ENCODE results near the gene AGO3.

DNA sequence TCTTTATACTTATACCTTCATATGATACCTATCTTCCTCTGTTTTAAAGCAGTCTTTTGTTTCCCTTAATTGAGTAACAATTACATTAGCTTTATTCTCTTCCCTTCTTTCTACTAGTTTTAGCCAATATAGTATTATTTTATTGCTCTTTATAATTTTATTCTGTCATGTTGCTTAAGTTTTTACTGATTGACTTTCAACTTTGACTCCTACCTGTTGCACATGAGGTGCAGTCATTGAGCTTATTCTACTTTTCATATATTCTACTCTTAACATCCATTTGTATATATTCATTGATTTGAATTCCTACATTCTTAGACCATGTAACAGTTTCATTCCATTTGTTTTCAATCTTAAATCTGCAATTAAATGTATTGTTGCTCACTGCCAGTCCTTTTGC is 49.2 kb downstream of the AGO3 start:
- TF ChIP-seq POLR2A (IDR thresholded peaks at IDR 0.05) = no peak
- TF ChIP-seq, protein P1, sequence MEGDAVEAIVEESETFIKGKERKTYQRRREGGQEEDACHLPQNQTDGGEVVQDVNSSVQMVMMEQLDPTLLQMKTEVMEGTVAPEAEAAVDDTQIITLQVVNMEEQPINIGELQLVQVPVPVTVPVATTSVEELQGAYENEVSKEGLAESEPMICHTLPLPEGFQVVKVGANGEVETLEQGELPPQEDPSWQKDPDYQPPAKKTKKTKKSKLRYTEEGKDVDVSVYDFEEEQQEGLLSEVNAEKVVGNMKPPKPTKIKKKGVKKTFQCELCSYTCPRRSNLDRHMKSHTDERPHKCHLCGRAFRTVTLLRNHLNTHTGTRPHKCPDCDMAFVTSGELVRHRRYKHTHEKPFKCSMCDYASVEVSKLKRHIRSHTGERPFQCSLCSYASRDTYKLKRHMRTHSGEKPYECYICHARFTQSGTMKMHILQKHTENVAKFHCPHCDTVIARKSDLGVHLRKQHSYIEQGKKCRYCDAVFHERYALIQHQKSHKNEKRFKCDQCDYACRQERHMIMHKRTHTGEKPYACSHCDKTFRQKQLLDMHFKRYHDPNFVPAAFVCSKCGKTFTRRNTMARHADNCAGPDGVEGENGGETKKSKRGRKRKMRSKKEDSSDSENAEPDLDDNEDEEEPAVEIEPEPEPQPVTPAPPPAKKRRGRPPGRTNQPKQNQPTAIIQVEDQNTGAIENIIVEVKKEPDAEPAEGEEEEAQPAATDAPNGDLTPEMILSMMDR (IDR thresholded peaks at IDR 0.05) = no peak

All from suprapubic skin (tissue), 3 donors.